ENCODE measurements around the gene FLVCR2.

The FLVCR2 gene

GRCh38 chr14:75615200-75615599 lies 36.8 kb downstream of the FLVCR2 start:
- H3K4me1 ChIP-seq (ENCODE audit: control insufficient read depth, low read depth, low read length) = no peaks in the 10 kb centered on the region

GRCh38 chr14:75619548-75619947 lies 41.1 kb downstream of the FLVCR2 start:
- Histone ChIP-seq H3K9ac (ENCODE audit: low read length) (no peak overlapping the region), H3K36me3 (ENCODE audit: control insufficient read depth, low read depth, low read length) (no peaks in the 10 kb centered on the region), H3K27me3 (ENCODE audit: control insufficient read depth, insufficient read depth, low read length) (no peaks in the 10 kb centered on the region), H3K4me3 (ENCODE audit: low read length) (no peak overlapping the region), H3K4me1 (ENCODE audit: control insufficient read depth, low read depth, low read length) (no peaks in the 10 kb centered on the region), H3K27ac (ENCODE audit: low read length) (no peak overlapping the region), H3K9me3 (ENCODE audit: control insufficient read depth, low read depth, low read length) (no peaks in the 10 kb centered on the region)

More at GRCh38 chr14:75615200-75615599, 36.8 kb downstream of the FLVCR2 start:
- no peaks in the 10 kb centered on the region for H3K9me3 ChIP-seq (ENCODE audit: control insufficient read depth, low read depth, low read length)
- no peak overlapping the region for H3K27ac ChIP-seq (ENCODE audit: low read length)
- no peak overlapping the region for H3K9ac ChIP-seq (ENCODE audit: low read length)
- no peaks in the 10 kb centered on the region for H3K27me3 ChIP-seq (ENCODE audit: control insufficient read depth, insufficient read depth, low read length)
- no peak overlapping the region for H3K4me3 ChIP-seq (ENCODE audit: low read length)
- no peaks in the 10 kb centered on the region for H3K36me3 ChIP-seq (ENCODE audit: control insufficient read depth, low read depth, low read length)

- Histone ChIP-seq H3K27me3 (ENCODE audit: control insufficient read depth, insufficient read depth, low read length) (no peaks in the 10 kb centered on the region), H3K4me3 (ENCODE audit: low read length) (no peak overlapping the region), H3K27ac (ENCODE audit: low read length) (no peak overlapping the region), H3K4me1 (ENCODE audit: control insufficient read depth, low read depth, low read length) (peaks cover 5% of the 10 kb centered on the region), H3K9ac (ENCODE audit: low read length) (no peak overlapping the region), H3K9me3 (ENCODE audit: control insufficient read depth, low read depth, low read length) (no peaks in the 10 kb centered on the region), H3K36me3 (ENCODE audit: control insufficient read depth, low read depth, low read length) (no peaks in the 10 kb centered on the region)
Observed at GRCh38 chr14:75625034-75625433, 46.6 kb downstream of the FLVCR2 start.

GRCh38 chr14:75626396-75626795 lies 48.0 kb downstream of the FLVCR2 start:
- H3K27ac ChIP-seq (ENCODE audit: low read length) = no peak overlapping the region
- H3K9me3 ChIP-seq (ENCODE audit: control insufficient read depth, low read depth, low read length) = no peaks in the 10 kb centered on the region
- H3K36me3 ChIP-seq (ENCODE audit: control insufficient read depth, low read depth, low read length) = no peaks in the 10 kb centered on the region
- no peaks in the 10 kb centered on the region for H3K27me3 ChIP-seq (ENCODE audit: control insufficient read depth, insufficient read depth, low read length)
- H3K4me1 ChIP-seq (ENCODE audit: control insufficient read depth, low read depth, low read length) = peaks cover 18% of the 10 kb centered on the region
- H3K4me3 ChIP-seq (ENCODE audit: low read length) = no peak overlapping the region
- no peak overlapping the region for H3K9ac ChIP-seq (ENCODE audit: low read length)

- Histone ChIP-seq H3K36me3 (ENCODE audit: control insufficient read depth, low read depth, low read length) (no peaks in the 10 kb centered on the region), H3K27me3 (ENCODE audit: control insufficient read depth, insufficient read depth, low read length) (no peaks in the 10 kb centered on the region), H3K27ac (ENCODE audit: low read length) (no peak overlapping the region), H3K9me3 (ENCODE audit: control insufficient read depth, low read depth, low read length) (no peaks in the 10 kb centered on the region), H3K9ac (ENCODE audit: low read length) (no peak overlapping the region), H3K4me1 (ENCODE audit: control insufficient read depth, low read depth, low read length) (peaks cover 23% of the 10 kb centered on the region), H3K4me3 (ENCODE audit: low read length) (no peak overlapping the region)
Observed at GRCh38 chr14:75626863-75627262, 48.4 kb downstream of the FLVCR2 start.

GRCh38 chr14:75627406-75627805 lies 49.0 kb downstream of the FLVCR2 start:
- Histone ChIP-seq H3K4me1 (ENCODE audit: control insufficient read depth, low read depth, low read length) (peaks cover 28% of the 10 kb centered on the region), H3K27me3 (ENCODE audit: control insufficient read depth, insufficient read depth, low read length) (no peaks in the 10 kb centered on the region), H3K9me3 (ENCODE audit: control insufficient read depth, low read depth, low read length) (no peaks in the 10 kb centered on the region), H3K9ac (ENCODE audit: low read length) (no peak overlapping the region), H3K36me3 (ENCODE audit: control insufficient read depth, low read depth, low read length) (no peaks in the 10 kb centered on the region), H3K27ac (ENCODE audit: low read length) (no peak overlapping the region), H3K4me3 (ENCODE audit: low read length) (no peak overlapping the region)

GRCh38 chr14:75628816-75629215 lies 50.4 kb downstream of the FLVCR2 start:
- Histone ChIP-seq H3K27me3 (ENCODE audit: control insufficient read depth, insufficient read depth, low read length) (no peaks in the 10 kb centered on the region), H3K4me1 (ENCODE audit: control insufficient read depth, low read depth, low read length) (peaks cover 33% of the 10 kb centered on the region), H3K9ac (ENCODE audit: low read length) (no peak overlapping the region), H3K36me3 (ENCODE audit: control insufficient read depth, low read depth, low read length) (no peaks in the 10 kb centered on the region), H3K9me3 (ENCODE audit: control insufficient read depth, low read depth, low read length) (no peaks in the 10 kb centered on the region), H3K27ac (ENCODE audit: low read length) (no peak overlapping the region), H3K4me3 (ENCODE audit: low read length) (no peak overlapping the region)

GRCh38 chr14:75630695-75631452 lies 52.5 kb downstream of the FLVCR2 start:
- Histone ChIP-seq H3K4me3 (ENCODE audit: low read length) (peak overlapping the region; percentile 37), H3K9me3 (ENCODE audit: control insufficient read depth, low read depth, low read length) (no peaks in the 10 kb centered on the region), H3K9ac (ENCODE audit: low read length) (peak overlapping the region; percentile 46), H3K27me3 (ENCODE audit: control insufficient read depth, insufficient read depth, low read length) (no peaks in the 10 kb centered on the region), H3K27ac (ENCODE audit: low read length) (peak overlapping the region; percentile 53), H3K36me3 (ENCODE audit: control insufficient read depth, low read depth, low read length) (no peaks in the 10 kb centered on the region), H3K4me1 (ENCODE audit: control insufficient read depth, low read depth, low read length) (peaks cover 33% of the 10 kb centered on the region)

GRCh38 chr14:75631453-75631831 lies 53.0 kb downstream of the FLVCR2 start:
- Histone ChIP-seq H3K9ac (ENCODE audit: low read length) (peak overlapping the region; percentile 46), H3K9me3 (ENCODE audit: control insufficient read depth, low read depth, low read length) (no peaks in the 10 kb centered on the region), H3K4me3 (ENCODE audit: low read length) (peak overlapping the region; percentile 37), H3K27ac (ENCODE audit: low read length) (peak overlapping the region; percentile 53), H3K4me1 (ENCODE audit: control insufficient read depth, low read depth, low read length) (peaks cover 33% of the 10 kb centered on the region), H3K27me3 (ENCODE audit: control insufficient read depth, insufficient read depth, low read length) (no peaks in the 10 kb centered on the region), H3K36me3 (ENCODE audit: control insufficient read depth, low read depth, low read length) (no peaks in the 10 kb centered on the region)

- H3K27me3 ChIP-seq (ENCODE audit: control insufficient read depth, insufficient read depth, low read length) = no peaks in the 10 kb centered on the region
- no peaks in the 10 kb centered on the region for H3K36me3 ChIP-seq (ENCODE audit: control insufficient read depth, low read depth, low read length)
- peaks cover 30% of the 10 kb centered on the region for H3K4me1 ChIP-seq (ENCODE audit: control insufficient read depth, low read depth, low read length)
- no peak overlapping the region for H3K4me3 ChIP-seq (ENCODE audit: low read length)
- no peak overlapping the region for H3K9ac ChIP-seq (ENCODE audit: low read length)
- no peak overlapping the region for H3K27ac ChIP-seq (ENCODE audit: low read length)
- no peaks in the 10 kb centered on the region for H3K9me3 ChIP-seq (ENCODE audit: control insufficient read depth, low read depth, low read length)
Observed at GRCh38 chr14:75634848-75635247, 56.4 kb downstream of the FLVCR2 start.

GRCh38 chr14:75636100-75636692 lies 57.8 kb downstream of the FLVCR2 start:
- H3K9ac ChIP-seq (ENCODE audit: low read length) = no peak overlapping the region
- H3K9me3 ChIP-seq (ENCODE audit: control insufficient read depth, low read depth, low read length) = no peaks in the 10 kb centered on the region
- H3K36me3 ChIP-seq (ENCODE audit: control insufficient read depth, low read depth, low read length) = no peaks in the 10 kb centered on the region
- H3K27ac ChIP-seq (ENCODE audit: low read length) = no peak overlapping the region
- H3K4me3 ChIP-seq (ENCODE audit: low read length) = no peak overlapping the region
- H3K4me1 ChIP-seq (ENCODE audit: control insufficient read depth, low read depth, low read length) = peaks cover 17% of the 10 kb centered on the region
- no peaks in the 10 kb centered on the region for H3K27me3 ChIP-seq (ENCODE audit: control insufficient read depth, insufficient read depth, low read length)

GRCh38 chr14:75640876-75641275 lies 62.5 kb downstream of the FLVCR2 start:
- Histone ChIP-seq H3K4me1 (ENCODE audit: control insufficient read depth, low read depth, low read length) (no peaks in the 10 kb centered on the region), H3K36me3 (ENCODE audit: control insufficient read depth, low read depth, low read length) (no peaks in the 10 kb centered on the region), H3K27me3 (ENCODE audit: control insufficient read depth, insufficient read depth, low read length) (no peaks in the 10 kb centered on the region), H3K9ac (ENCODE audit: low read length) (no peak overlapping the region), H3K9me3 (ENCODE audit: control insufficient read depth, low read depth, low read length) (no peaks in the 10 kb centered on the region), H3K27ac (ENCODE audit: low read length) (no peak overlapping the region), H3K4me3 (ENCODE audit: low read length) (no peak overlapping the region)

Measured in iPS-18a (cell line).